Astrocyte of the spinal cord (primary cell): ENCODE data around the gene TSSC4.

Experiments used
- DNase-seq: peaks from one replicate; pipeline ENCODE4 v3.0.0; 2011; ENCODE audit warnings: low read depth, low spot score
- H3K4me3 ChIP-seq: 2 replicates; pipeline ENCODE4 v1.5.1; 2011; ENCODE audit warnings: low read depth, mild to moderate bottlenecking, low read length, moderate library complexity
- in situ Hi-C: cut with HindIII; loops from 2 replicates; pipeline ENCODE4 v1.10.0; 2017; ENCODE audit warnings: low sequenced_read_pairs
- TF ChIP-seq, protein P1 (sequence below): IDR thresholded peaks from 2 replicates; pipeline ENCODE4 v1.5.1; 2012; ENCODE audit warnings: low read depth, mild to moderate bottlenecking, low read length, inconsistent platforms

TSSC4 gene

DNA sequence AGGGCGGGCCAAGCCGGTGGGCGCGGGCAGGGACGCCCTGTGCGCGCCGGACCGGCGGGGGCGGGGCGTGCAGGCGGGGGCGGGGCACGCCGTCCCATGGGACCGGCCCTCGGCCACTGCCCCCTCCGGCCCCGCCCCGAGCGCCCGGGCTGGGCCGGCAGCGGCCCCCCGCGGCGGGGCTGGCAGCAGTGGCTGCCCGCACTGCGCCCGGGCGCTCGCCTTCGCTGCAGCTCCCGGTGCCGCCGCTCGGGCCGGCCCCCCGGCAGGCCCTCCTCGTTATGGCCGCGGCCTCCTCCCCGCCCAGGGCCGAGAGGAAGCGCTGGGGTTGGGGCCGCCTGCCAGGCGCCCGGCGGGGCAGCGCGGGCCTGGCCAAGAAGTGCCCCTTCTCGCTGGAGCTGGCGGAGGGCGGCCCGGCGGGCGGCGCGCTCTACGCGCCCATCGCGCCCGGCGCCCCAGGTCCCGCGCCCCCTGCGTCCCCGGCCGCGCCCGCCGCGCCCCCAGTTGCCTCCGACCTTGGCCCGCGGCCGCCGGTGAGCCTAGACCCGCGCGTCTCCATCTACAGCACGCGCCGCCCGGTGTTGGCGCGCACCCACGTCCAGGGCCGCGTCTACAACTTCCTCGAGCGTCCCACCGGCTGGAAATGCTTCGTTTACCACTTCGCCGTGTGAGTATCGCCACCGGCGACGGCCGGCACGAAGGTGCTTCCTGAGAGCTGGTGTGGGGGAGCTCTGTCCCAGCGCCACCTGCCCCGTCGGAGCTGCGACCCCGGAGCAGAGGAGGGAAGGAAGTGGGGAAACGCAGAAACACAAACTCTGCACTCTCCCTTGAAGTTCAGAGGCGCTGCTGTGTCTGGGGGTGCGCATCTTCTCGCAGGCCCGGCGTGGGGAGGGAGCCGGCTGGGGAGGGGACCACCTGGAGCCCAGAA, 44.5 kb downstream of the TSSC4 start, which contains the start of gene KCNQ1:
Gene KCNQ1 (plus strand): TSS at position 188 of the 925 bp plus-strand sequence. CDS start 91 bp downstream, at position 279.
- TF ChIP-seq, protein P1, sequence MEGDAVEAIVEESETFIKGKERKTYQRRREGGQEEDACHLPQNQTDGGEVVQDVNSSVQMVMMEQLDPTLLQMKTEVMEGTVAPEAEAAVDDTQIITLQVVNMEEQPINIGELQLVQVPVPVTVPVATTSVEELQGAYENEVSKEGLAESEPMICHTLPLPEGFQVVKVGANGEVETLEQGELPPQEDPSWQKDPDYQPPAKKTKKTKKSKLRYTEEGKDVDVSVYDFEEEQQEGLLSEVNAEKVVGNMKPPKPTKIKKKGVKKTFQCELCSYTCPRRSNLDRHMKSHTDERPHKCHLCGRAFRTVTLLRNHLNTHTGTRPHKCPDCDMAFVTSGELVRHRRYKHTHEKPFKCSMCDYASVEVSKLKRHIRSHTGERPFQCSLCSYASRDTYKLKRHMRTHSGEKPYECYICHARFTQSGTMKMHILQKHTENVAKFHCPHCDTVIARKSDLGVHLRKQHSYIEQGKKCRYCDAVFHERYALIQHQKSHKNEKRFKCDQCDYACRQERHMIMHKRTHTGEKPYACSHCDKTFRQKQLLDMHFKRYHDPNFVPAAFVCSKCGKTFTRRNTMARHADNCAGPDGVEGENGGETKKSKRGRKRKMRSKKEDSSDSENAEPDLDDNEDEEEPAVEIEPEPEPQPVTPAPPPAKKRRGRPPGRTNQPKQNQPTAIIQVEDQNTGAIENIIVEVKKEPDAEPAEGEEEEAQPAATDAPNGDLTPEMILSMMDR: no peak
- DNase-seq: no peak
- in situ Hi-C loops: no loop called here
- H3K4me3 ChIP-seq: no peak within 1 kb of the TSS

DNA sequence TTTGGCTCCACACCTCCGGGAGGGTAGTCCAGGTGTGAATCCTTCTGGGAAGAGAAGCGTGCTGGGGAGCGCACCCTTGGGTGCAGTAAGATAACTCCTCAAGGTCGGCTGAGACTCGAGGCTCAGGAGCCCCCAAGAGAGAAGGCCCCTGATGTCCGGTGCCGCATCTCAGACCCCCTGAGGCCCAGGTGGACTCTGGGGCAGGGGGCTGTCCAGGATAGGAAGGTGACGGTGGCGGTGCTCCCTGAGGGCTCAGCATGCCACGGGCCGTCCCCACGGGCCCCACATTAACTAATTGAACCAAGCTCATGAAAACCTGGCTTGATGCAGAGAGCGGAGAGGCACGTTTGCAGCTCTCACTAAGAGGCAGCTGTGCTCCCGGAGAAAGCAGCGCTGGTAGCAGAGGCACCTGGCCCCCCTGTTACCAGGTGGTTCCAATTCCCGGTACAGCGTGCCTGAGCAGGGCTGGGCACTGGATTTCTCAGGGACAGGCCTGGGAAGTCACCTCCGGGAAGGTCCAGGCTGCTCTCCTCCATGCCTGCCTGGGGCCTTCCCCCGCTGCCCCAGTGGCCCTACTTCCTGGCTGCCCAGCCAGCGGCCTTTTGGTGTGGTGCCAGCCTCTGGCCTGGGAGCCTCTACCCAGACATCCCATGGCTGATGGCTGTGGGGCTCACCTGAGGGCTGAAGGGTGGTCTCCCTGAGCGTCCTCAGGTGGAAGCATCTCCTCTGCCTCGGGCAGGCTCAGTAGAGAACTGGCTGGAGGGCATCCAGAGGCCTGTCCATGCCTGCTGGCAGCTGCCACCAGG, 45.4 kb downstream of the TSSC4 start:
- H3K4me3 ChIP-seq: no peak overlapping the region
- in situ Hi-C loops: no loop called here
- no peak for DNase-seq
- TF ChIP-seq, protein P1: no peak

DNA sequence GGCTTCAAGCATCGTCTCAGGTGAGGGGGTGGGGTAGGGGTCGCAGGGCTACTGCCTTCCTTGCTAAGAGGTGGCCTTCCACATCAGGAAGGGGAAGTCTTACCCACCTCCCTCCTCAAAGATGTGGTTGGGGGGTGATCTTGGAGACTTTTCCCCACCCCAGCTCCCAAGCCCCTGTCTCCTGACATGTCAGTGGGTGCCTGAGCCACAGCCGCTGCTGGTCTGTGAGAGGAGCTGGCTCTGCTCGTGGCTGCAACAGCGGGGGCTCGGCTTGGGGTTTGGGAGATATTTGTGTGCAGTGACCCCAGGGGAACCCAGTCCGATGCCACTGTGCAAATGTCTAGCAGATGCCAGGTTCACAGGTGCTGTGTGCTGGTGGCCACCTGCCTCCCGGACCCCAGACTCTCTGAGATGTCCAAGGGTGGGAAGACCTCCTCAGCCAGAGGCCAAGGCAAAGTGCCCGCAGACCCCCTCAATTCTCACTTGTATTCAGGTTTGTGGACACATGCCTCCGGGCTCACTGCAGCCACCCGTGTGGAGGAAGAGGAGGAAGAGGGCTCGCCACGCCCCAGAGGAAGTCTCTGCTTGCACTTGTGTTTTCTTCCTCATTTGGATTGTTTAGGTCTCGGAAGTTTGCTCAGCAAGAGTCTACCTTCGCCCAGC, 46.2 kb downstream of the TSSC4 start:
- DNase-seq: no peak
- H3K4me3 ChIP-seq: no peak overlapping the region
- TF ChIP-seq, protein P1: no peak
- in situ Hi-C loops: no loop called here

DNA sequence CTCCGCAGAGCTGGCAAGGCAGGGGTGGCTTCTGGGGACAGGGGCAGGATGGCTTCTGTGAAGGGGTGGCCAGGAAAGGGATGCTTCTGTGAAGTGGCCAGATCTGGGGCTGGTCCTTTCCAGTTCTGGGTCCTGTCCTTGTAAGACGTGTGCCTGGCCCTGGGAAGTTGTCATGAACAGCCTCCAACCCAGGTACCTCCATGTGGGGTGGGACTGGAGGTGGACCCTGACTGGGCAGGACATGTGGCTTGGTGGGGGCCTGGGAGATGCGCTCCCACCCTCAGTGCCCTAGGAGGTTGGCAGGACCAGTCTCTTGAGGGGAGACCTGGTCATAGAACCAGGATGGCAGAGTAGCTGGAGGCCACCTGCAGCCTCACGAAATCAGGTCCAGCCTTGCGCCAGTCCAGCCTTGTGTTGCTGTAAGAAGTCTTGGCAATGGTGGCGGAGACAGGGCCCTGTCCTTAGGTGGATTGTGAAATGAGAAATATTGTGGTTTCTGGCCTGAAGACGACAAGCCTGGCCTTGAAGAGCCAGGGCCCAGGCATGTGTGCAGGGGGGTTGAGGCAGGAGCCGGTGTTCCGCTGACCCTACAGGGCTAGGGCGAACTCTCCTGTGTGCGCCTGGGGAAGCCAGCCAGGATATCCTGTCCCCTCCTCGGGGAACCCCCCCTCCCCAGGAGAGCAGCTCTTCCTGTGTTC, 46.9 kb downstream of the TSSC4 start:
- in situ Hi-C loops: no loop called here
- DNase-seq: no peak
- H3K4me3 ChIP-seq: no peak overlapping the region
- TF ChIP-seq, protein P1: no peak

DNA sequence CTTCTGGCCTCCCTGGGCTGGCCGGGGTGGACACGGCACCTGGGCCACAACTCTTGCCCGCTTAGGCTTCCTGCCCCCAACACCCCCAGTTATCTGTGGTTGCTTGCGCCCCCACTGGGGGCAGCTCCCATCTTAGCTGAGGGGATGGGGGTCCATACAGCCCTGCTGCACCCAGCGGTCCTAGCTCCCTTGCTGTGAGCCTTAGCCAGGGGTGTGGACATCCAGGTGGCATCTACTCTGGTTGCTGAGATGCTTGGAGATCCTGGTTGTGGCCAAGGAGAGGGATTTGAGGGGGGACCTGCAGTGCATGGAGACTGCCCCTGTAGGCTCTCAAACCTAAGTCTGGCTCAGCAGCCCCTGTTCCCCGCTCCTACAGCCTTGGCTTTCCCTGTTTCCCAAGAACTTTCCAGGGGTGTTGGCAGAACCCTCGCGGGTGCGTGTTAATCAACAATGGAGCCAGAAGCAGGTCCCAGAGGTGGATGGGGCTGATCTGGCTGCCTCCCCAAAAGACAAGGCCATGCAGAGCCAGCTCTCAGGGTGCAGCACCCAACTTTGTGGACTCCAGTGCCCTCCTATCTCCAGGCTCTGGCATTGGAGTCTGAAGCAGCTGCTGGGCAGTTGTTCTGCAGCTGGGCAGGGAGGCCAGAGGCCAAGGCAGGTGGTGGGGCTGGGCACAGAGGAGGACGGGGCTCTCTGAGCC, 47.6 kb downstream of the TSSC4 start:
- no peak overlapping the region for H3K4me3 ChIP-seq
- DNase-seq: no peak
- in situ Hi-C loops: no loop called here
- TF ChIP-seq, protein P1: no peak
